IMR-90 (cell line): ENCODE data around the gene ABITRAM. TPM values are rescaled to one million over a fixed set of nuclear protein-coding genes. Genes with fewer than 3 reads are reported as not detected.

Source experiments
- ATAC-seq: fragments of 200-7000 bp; cut with Tn5 transposase; 2 replicates; pipeline ENCODE4 v1.9.1; 2020; ENCODE audit warnings: low read depth, mild to moderate bottlenecking, moderate library complexity
- BruUV-seq: library from RNA; stranded (reverse); fragments of 400-500 nt; replicated peaks from 2 replicates; lab custom pipeline; 2021; lab: Mats Ljungman, UMichigan
- CTCF ChIA-PET: fragments of 300-600 bp; formaldehyde crosslinking; extraction: SDS; loops from one replicate; lab custom pipeline; 2021; ENCODE audit warnings: antibody characterized with exemption; lab: Yijun Ruan, JAX
- POLR2A ChIA-PET: fragments of 300-600 bp; sonication (Branson Sonifier 250); formaldehyde crosslinking; loops from one replicate; lab custom pipeline; 2022; ENCODE audit warnings: antibody characterized with exemption; ENCODE audit not compliant: unreplicated experiment; lab: Charles Lee
- DNase-seq: peaks from one replicate; pipeline ENCODE4 v3.0.0; 2013
- H2AFZ ChIP-seq: replicated peaks from 2 replicates; pipeline ENCODE3; 2013; ENCODE audit warnings: low read length, mild to moderate bottlenecking; ENCODE audit not compliant: poor library complexity
- H2AK5ac ChIP-seq: 2 replicates; pipeline ENCODE4 v1.6.1; 2013; ENCODE audit warnings: low read depth, low read length, inconsistent platforms
- H2AK9ac ChIP-seq: replicated peaks from 2 replicates; pipeline ENCODE3; 2013; ENCODE audit warnings: mild to moderate bottlenecking, low read depth, low read length, moderate library complexity; ENCODE audit not compliant: poor library complexity
- H2BK120ac ChIP-seq: 2 replicates; pipeline ENCODE4 v1.6.1; 2013; ENCODE audit warnings: low read depth, low read length, inconsistent platforms
- H2BK15ac ChIP-seq: 3 replicates; pipeline ENCODE4 v1.6.1; 2013; ENCODE audit warnings: low read depth, low read length, inconsistent platforms
- H2BK20ac ChIP-seq: 2 replicates; pipeline ENCODE4 v1.6.1; 2013; ENCODE audit warnings: low read depth, mild to moderate bottlenecking, inconsistent platforms, low read length, moderate library complexity
- H2BK5ac ChIP-seq: 2 replicates; pipeline ENCODE4 v1.6.1; 2013; ENCODE audit warnings: mild to moderate bottlenecking, low read depth, low read length, inconsistent platforms; ENCODE audit not compliant: poor library complexity, severe bottlenecking
- H3K14ac ChIP-seq: replicated peaks from 2 replicates; pipeline ENCODE4 v1.6.1; 2013; ENCODE audit warnings: low read depth, low read length, inconsistent platforms
- H3K18ac ChIP-seq: 2 replicates; pipeline ENCODE4 v1.6.1; 2013; ENCODE audit warnings: low read depth, low read length, control low read depth
- H3K23ac ChIP-seq: 2 replicates; pipeline ENCODE4 v1.6.1; 2013; ENCODE audit warnings: low read depth, low read length, inconsistent platforms
- H3K27ac ChIP-seq: 2 replicates; pipeline ENCODE4 v1.5.1; 2013; ENCODE audit warnings: mild to moderate bottlenecking, control low read depth, low read length; ENCODE audit not compliant: insufficient read depth
- H3K27me3 ChIP-seq: 2 replicates; pipeline ENCODE4 v1.6.1; 2013; ENCODE audit warnings: low read length; ENCODE audit not compliant: control insufficient read depth, insufficient read depth
- H3K36me3 ChIP-seq: 2 replicates; pipeline ENCODE4 v1.6.1; 2013; ENCODE audit warnings: low read length, mixed read lengths; ENCODE audit not compliant: control insufficient read depth, insufficient read depth
- H3K4ac ChIP-seq: 2 replicates; pipeline ENCODE4 v1.6.1; 2013; ENCODE audit warnings: low read depth, low read length, inconsistent platforms
- H3K4me1 ChIP-seq: 2 replicates; pipeline ENCODE4 v1.6.1; 2013; ENCODE audit warnings: low read length, mixed read lengths; ENCODE audit not compliant: control insufficient read depth, insufficient read depth
- H3K4me2 ChIP-seq: 2 replicates; pipeline ENCODE4 v1.6.1; 2013; ENCODE audit warnings: low read depth, mild to moderate bottlenecking, control low read depth, low read length, moderate library complexity
- H3K4me3 ChIP-seq: 2 replicates; pipeline ENCODE4 v1.5.1; 2013; ENCODE audit warnings: low read depth, mild to moderate bottlenecking, control low read depth, low read length, moderate library complexity; ENCODE audit not compliant: insufficient read depth
- H3K56ac ChIP-seq: 2 replicates; pipeline ENCODE4 v1.6.1; 2013; ENCODE audit warnings: low read length, inconsistent platforms; ENCODE audit not compliant: insufficient read depth; ENCODE audit errors: extremely low read depth
- H3K79me1 ChIP-seq, 2 experiments: 2 replicates each; pipeline ENCODE4 v1.6.1; 2013; ENCODE audit warnings: low read length in 2 of 2, inconsistent platforms in 1 of 2, low read depth in 1 of 2
- H3K9ac ChIP-seq: 2 replicates; pipeline ENCODE4 v1.6.1; 2013; ENCODE audit warnings: low read depth, low read length, control low read depth
- H3K9me1 ChIP-seq: 2 replicates; pipeline ENCODE4 v1.6.1; 2013; ENCODE audit warnings: low read length, inconsistent platforms; ENCODE audit not compliant: insufficient read depth
- H3K9me3 ChIP-seq: 2 replicates; pipeline ENCODE4 v1.6.1; 2013; ENCODE audit warnings: low read length; ENCODE audit not compliant: control insufficient read depth, insufficient read depth
- H4K20me1 ChIP-seq: 2 replicates; pipeline ENCODE4 v1.6.1; 2013; ENCODE audit warnings: low read length, inconsistent platforms; ENCODE audit not compliant: insufficient read depth
- H4K5ac ChIP-seq: 2 replicates; pipeline ENCODE4 v1.6.1; 2013; ENCODE audit warnings: mild to moderate bottlenecking, low read depth, low read length, control low read depth
- H4K8ac ChIP-seq, 2 experiments: 2 replicates each; pipeline ENCODE4 v1.6.1; 2013; ENCODE audit warnings: low read depth in 2 of 2, low read length in 2 of 2, control low read depth in 1 of 2, inconsistent platforms in 1 of 2
- H4K91ac ChIP-seq: 2 replicates; pipeline ENCODE4 v1.6.1; 2013; ENCODE audit warnings: low read depth, low read length, inconsistent platforms; ENCODE audit not compliant: insufficient read depth
- BHLHE40 ChIP-seq: fragments of 150-350 bp; IDR thresholded peaks from 2 replicates; pipeline ENCODE4 v1.6.1; 2016; ENCODE audit warnings: mild to moderate bottlenecking, low read depth, low read length
- CEBPB ChIP-seq: IDR thresholded peaks from 2 replicates; pipeline ENCODE4 v1.6.1; 2012; ENCODE audit warnings: low read depth, low read length, improper control_type of control experiment
- CHD1 ChIP-seq: IDR thresholded peaks from 2 replicates; pipeline ENCODE4 v1.6.1; 2012; ENCODE audit warnings: low read depth, low read length, improper control_type of control experiment
- CTCF ChIP-seq: conservative IDR thresholded peaks from 2 replicates; pipeline ENCODE4 v1.5.1; 2012; ENCODE audit warnings: mild to moderate bottlenecking, low read depth, low read length, improper control_type of control experiment
- FOS ChIP-seq: fragments of 150-350 bp; IDR thresholded peaks from 2 replicates; pipeline ENCODE4 v1.6.1; 2016; ENCODE audit warnings: low read depth, low read length
- MAFK ChIP-seq: IDR thresholded peaks from 2 replicates; pipeline ENCODE4 v1.6.1; 2012; ENCODE audit warnings: low read depth, low read length, improper control_type of control experiment
- MAZ ChIP-seq: IDR thresholded peaks from 2 replicates; pipeline ENCODE4 v1.6.1; 2012; ENCODE audit warnings: low read depth, mild to moderate bottlenecking, low read length, improper control_type of control experiment, moderate library complexity, borderline replicate concordance
- MXI1 ChIP-seq: IDR thresholded peaks from 2 replicates; pipeline ENCODE4 v1.6.1; 2012; ENCODE audit warnings: low read depth, mild to moderate bottlenecking, low read length, moderate library complexity, borderline replicate concordance
- POLR2A ChIP-seq: IDR thresholded peaks from 2 replicates; pipeline ENCODE4 v1.6.1; 2012; ENCODE audit warnings: mild to moderate bottlenecking, low read depth, low read length
- RCOR1 ChIP-seq: IDR thresholded peaks from 2 replicates; pipeline ENCODE4 v1.6.1; 2012; ENCODE audit warnings: mild to moderate bottlenecking, low read length, improper control_type of control experiment; ENCODE audit not compliant: insufficient replicate concordance
- RFX5 ChIP-seq: IDR thresholded peaks from 2 replicates; pipeline ENCODE4 v1.8.0; 2012; ENCODE audit warnings: low read depth, mild to moderate bottlenecking, low read length, moderate library complexity
- SMC3 ChIP-seq: fragments of 150-350 bp; IDR thresholded peaks from 2 replicates; pipeline ENCODE4 v1.6.1; 2016; ENCODE audit warnings: low read depth, mild to moderate bottlenecking, antibody characterized with exemption, low read length, moderate library complexity
- WGBS, 2 experiments: methylation state at CpG; one replicate each; pipeline versions ENCODE4 v1.1.5 to v1.1.7; 2013; ENCODE audit warnings: missing lambda C conversion rate in 2 of 2; ENCODE audit not compliant: insufficient read length in 1 of 2; ENCODE audit errors: extremely low coverage in 2 of 2; 5-methylcytosine and 5-hydroxymethylcytosine counted together
- dilution Hi-C: fragments of 300-500 bp; cut with HindIII; formaldehyde crosslinking; loops from one replicate; pipeline ENCODE4 v1.14.3; 2018; ENCODE audit warnings: low sequenced_read_pairs; ENCODE audit not compliant: unreplicated experiment
- in situ Hi-C: fragments of 300-500 bp; cut with MboI; formaldehyde crosslinking; loops from 3 replicates; pipeline ENCODE4 v1.14.3; 2019; ENCODE audit warnings: low sequenced_read_pairs, inconsistent platforms, mixed read lengths
- intact Hi-C: fragments of 100-400 bp; cut with micrococcal nuclease; formaldehyde crosslinking; loops from 2 replicates; pipeline ENCODE4 v1.10.0; 2022
- polyA plus RNA-seq, 3 experiments: library from polyadenylated mRNA; depleted of rRNA; stranded (reverse); fragments of >200 nt; gene quantifications; 2 replicates each; pipeline ENCODE4 v1.2.3, GENCODE V29; 2012; ENCODE audit warnings: low replicate concordance in 1 of 3
- total RNA-seq: library from RNA; depleted of rRNA; stranded (reverse); fragments of >200 nt; gene quantifications from 2 replicates; pipeline ENCODE4 v1.2.3, GENCODE V29; 2012
- TF ChIP-seq, protein P1 (sequence below): fragments of 150-350 bp; IDR thresholded peaks from 2 replicates; pipeline ENCODE4 v1.6.1; 2017; ENCODE audit warnings: mild to moderate bottlenecking, antibody characterized with exemption, low read length, low read depth
- TF ChIP-seq, protein P2 (sequence below): fragments of 150-350 bp; IDR thresholded peaks from 2 replicates; pipeline ENCODE4 v1.6.1; 2016; ENCODE audit warnings: low read depth, mild to moderate bottlenecking, low read length, moderate library complexity, borderline replicate concordance

Gene ABITRAM
- total and polyA plus RNA-seq, 2 of the 4 experiments (the other 2 are of a cell fraction), result 8.6 to 10.3 TPM

DNA sequence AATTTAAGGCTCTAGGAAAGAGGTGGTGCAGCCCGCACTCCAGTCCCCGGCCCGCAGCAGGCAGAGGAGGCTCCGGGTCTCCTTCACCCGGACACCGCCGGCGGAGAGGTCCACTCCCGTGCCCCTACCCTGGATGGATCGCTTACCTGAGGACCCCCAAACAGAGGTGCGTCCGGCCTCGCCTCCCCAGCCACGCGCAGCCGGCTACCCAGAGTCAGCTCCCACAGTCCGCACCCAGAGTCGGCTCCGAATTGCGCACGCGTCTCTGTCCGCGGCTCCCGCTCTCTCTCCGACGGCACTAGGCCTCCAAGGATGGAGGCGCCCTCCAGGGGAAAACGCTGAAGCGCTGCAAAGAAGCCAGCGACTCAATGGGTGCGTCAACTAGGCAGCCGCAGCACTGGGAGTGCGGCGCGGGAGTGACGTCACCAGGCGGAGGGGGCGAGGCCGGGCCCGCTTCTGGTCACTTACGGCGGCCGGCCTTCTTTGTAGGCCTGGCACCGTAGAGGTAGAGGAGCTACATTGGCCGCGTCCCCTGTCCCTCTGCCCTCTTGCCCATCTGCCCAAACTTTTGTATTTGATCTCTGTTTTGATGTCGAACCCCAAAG lies 380 bp upstream of the ABITRAM start, which contains the start of gene ELP1:
TSS of gene ELP1 (minus strand) at position 407 of the 605 bp plus-strand sequence. CDS start 2,978 bp downstream, outside the sequence.
- Histone ChIP-seq H3K18ac (peak within 1 kb of the TSS; percentile 91), H2BK15ac (peak within 1 kb of the TSS; percentile 82; the same call in 1 of the 3 replicates), H3K9me1 (0 out of 2 replicates have a peak, but pooled peaks cover 4% of the 10 kb centered on the region), H2AK9ac (peak within 1 kb of the TSS; percentile 92), H2BK5ac (peak within 1 kb of the TSS; percentile 96), H3K23ac (peak within 1 kb of the TSS; percentile 99), H3K56ac (peak within 1 kb of the TSS; percentile 76), H2BK20ac (peak within 1 kb of the TSS; percentile 66), H4K8ac (peak within 1 kb of the TSS; percentile 84 to 99), H2AK5ac (peak within 1 kb of the TSS; percentile 38; the same call in 1 of the 2 replicates), H2BK120ac (peak within 1 kb of the TSS; percentile 98), H4K5ac (peak within 1 kb of the TSS; percentile 94), H3K9ac (peak within 1 kb of the TSS; percentile 93), H3K4me3 (peak within 1 kb of the TSS; percentile 95), H3K4ac (peak within 1 kb of the TSS; percentile 96), H3K27me3 (no peaks in the 10 kb centered on the region), H4K91ac (peak within 1 kb of the TSS; percentile 97), H3K79me1 (peaks cover 13 to 37% of the 10 kb centered on the region in 2 experiments), H3K14ac (peak within 1 kb of the TSS; percentile 98), H4K20me1 (no peaks in the 10 kb centered on the region; the same call in 1 of the 2 replicates), H2AFZ (peak within 1 kb of the TSS; percentile 100), H3K4me2 (peak within 1 kb of the TSS; percentile 94), H3K36me3 (peaks cover 2% of the 10 kb centered on the region), H3K9me3 (no peaks in the 10 kb centered on the region), H3K4me1 (no peaks in the 10 kb centered on the region; the same call in 1 of the 2 replicates), H3K27ac (peak within 1 kb of the TSS; percentile 92)
- DNase-seq, result peak; percentile 94
- intact Hi-C loops, result loop anchor here (5.0 kb wide), 1 partner anchor 388 kb away; the partner anchor contains the start of gene EPB41L4B
- peak; percentile 91 for ATAC-seq
- WGBS, 2 experiments, result 2% methylated on average over 9 of the region's 48 CpGs; no CpG with 5 or more reads in 1 of the 2 experiments
- dilution Hi-C loops, result no loop called here
- no TSS peak for BruUV-seq
- POLR2A ChIA-PET, result interaction anchor here (0.6 kb wide), 1 partner anchor 13 kb away, joined by 4 read pairs; no protein-coding TSS in a partner anchor
- in situ Hi-C loops, result no loop called here
- CTCF ChIA-PET, result no interaction called here
- no peak for TF ChIP-seq RFX5
- TF ChIP-seq BHLHE40, result peak; percentile 19; the same call in 1 of the 2 replicates
- TF ChIP-seq, protein P1, sequence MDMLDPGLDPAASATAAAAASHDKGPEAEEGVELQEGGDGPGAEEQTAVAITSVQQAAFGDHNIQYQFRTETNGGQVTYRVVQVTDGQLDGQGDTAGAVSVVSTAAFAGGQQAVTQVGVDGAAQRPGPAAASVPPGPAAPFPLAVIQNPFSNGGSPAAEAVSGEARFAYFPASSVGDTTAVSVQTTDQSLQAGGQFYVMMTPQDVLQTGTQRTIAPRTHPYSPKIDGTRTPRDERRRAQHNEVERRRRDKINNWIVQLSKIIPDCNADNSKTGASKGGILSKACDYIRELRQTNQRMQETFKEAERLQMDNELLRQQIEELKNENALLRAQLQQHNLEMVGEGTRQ, result no peak
- TF ChIP-seq CHD1, result no peak
- peak; percentile 48 for TF ChIP-seq CTCF
- peak; percentile 95 for TF ChIP-seq MAZ
- TF ChIP-seq MAFK, result peak; percentile 26; the same call in 1 of the 2 replicates
- TF ChIP-seq FOS, result peak; percentile 29; the same call in 1 of the 2 replicates
- no peak for TF ChIP-seq SMC3
- peak; percentile 50; the same call in 1 of the 2 replicates for TF ChIP-seq POLR2A
- no peak; the same call in 1 of the 2 replicates for TF ChIP-seq MXI1
- peak; percentile 57 for TF ChIP-seq RCOR1
- TF ChIP-seq, protein P2, sequence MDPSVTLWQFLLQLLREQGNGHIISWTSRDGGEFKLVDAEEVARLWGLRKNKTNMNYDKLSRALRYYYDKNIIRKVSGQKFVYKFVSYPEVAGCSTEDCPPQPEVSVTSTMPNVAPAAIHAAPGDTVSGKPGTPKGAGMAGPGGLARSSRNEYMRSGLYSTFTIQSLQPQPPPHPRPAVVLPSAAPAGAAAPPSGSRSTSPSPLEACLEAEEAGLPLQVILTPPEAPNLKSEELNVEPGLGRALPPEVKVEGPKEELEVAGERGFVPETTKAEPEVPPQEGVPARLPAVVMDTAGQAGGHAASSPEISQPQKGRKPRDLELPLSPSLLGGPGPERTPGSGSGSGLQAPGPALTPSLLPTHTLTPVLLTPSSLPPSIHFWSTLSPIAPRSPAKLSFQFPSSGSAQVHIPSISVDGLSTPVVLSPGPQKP, result no peak
- no peak for TF ChIP-seq CEBPB
